ENCODE data around the gene INPP5D. TPM values are rescaled to one million over a fixed set of nuclear protein-coding genes. Genes with fewer than 3 reads are reported as not detected.

INPP5D gene
- total and polyA plus RNA-seq, 2 donors (not counting 1 experiment from before 2014, with no cell fraction given): 152 to 444 TPM

GRCh38 chr2:233252227-233252626 lies 192.1 kb downstream of the INPP5D start:
- Histone ChIP-seq H4K20me1 (ENCODE audit: control insufficient read depth, insufficient read depth, low read length, poor library complexity, severe bottlenecking) (peaks cover 42% of the 10 kb centered on the region), H3K36me3 (replicated peaks in 1 of 2; ENCODE audit: control extremely low read depth in 1 of 2, control insufficient read depth in 1 of 2, extremely low read depth in 1 of 2, insufficient read depth in 2 of 2, low read length in 1 of 2) (peaks cover 0 to 12% of the 10 kb centered on the region in 2 experiments), H3K9ac (ENCODE audit: low read length) (peak overlapping the region; percentile 86), H3K4me1 (ENCODE audit: control insufficient read depth in 2 of 2, insufficient read depth in 2 of 2, low read length in 2 of 2) (peaks cover 20 to 28% of the 10 kb centered on the region in 2 donors), H3K4me3 (ENCODE audit: control extremely low read depth in 1 of 5, extremely low read depth in 1 of 5, insufficient read depth in 1 of 5, low read depth in 2 of 5, low read length in 4 of 5) (peak overlapping the region; percentile 81 to 94 (median 93)), H3K9me3 (ENCODE audit: control extremely low read depth in 1 of 3, control insufficient read depth in 2 of 3, insufficient read depth in 1 of 3, low read length in 2 of 3) (no peaks in the 10 kb centered on the region), H2AFZ (ENCODE audit: insufficient read depth, low read depth, low read length, poor library complexity, severe bottlenecking) (peak overlapping the region; percentile 97), H3K27me3 (replicated peaks in 1 of 4; ENCODE audit: control extremely low read depth in 1 of 4, control insufficient read depth in 3 of 4, insufficient read depth in 4 of 4, low read length in 3 of 4) (no peaks in the 10 kb centered on the region), H3K27ac (ENCODE audit: low read length in 2 of 2) (peak overlapping the region in 1 of 2 donors; percentile 81), H3K79me2 (ENCODE audit: control insufficient read depth, insufficient read depth, low read length) (peaks cover 58% of the 10 kb centered on the region), H3K4me2 (replicated peaks; ENCODE audit: low read depth, low read length, poor library complexity, severe bottlenecking) (peak overlapping the region; percentile 81)
- CTCF ChIA-PET: interaction anchor here (1.1 to 2.9 kb wide), 8 partner anchors 12 to 493 kb away, joined by 3 to 15 read pairs (median 8); no protein-coding TSS in a partner anchor
- Mint-ChIP-seq H3K4me3 (peak overlapping the region; percentile 96), H3K9me3 (ENCODE audit: insufficient read depth) (no peaks in the 10 kb centered on the region), H3K27me3 (no peaks in the 10 kb centered on the region), H3K27ac (peak overlapping the region; percentile 86), H3K4me1 (peaks cover 50% of the 10 kb centered on the region)
- WGBS (ENCODE audit: insufficient coverage): 4% methylated on average over 12 of the region's 18 CpGs
- POLR2A ChIA-PET: no interaction called here
- ATAC-seq (ENCODE audit: low read depth) (no peak), DNase-seq (no peak)
- intact Hi-C loops (cut with micrococcal nuclease): loop anchor here (5.0 kb wide), 3 partner anchors 50 to 105 kb away; no protein-coding TSS in a partner anchor
- no peak for TF ChIP-seq CTCF (IDR thresholded peaks at IDR 0.05)
- TF ChIP-seq EZH2 (IDR thresholded peaks at IDR 0.05; ENCODE audit: borderline replicate concordance, insufficient read depth, low read depth, low read length, poor library complexity, severe bottlenecking): no peak

GRCh38 chr2:233255151-233255550 lies 195.0 kb downstream of the INPP5D start:
- Histone ChIP-seq H3K4me2 (replicated peaks; ENCODE audit: low read depth, low read length, poor library complexity, severe bottlenecking) (no peak overlapping the region), H3K79me2 (ENCODE audit: control insufficient read depth, insufficient read depth, low read length) (peaks cover 85% of the 10 kb centered on the region), H3K9me3 (ENCODE audit: control extremely low read depth in 1 of 3, control insufficient read depth in 2 of 3, insufficient read depth in 1 of 3, low read length in 2 of 3) (no peaks in the 10 kb centered on the region), H3K4me1 (ENCODE audit: control insufficient read depth in 2 of 2, insufficient read depth in 2 of 2, low read length in 2 of 2) (peaks cover 20 to 28% of the 10 kb centered on the region in 2 donors), H4K20me1 (ENCODE audit: control insufficient read depth, insufficient read depth, low read length, poor library complexity, severe bottlenecking) (peaks cover 62% of the 10 kb centered on the region), H3K36me3 (replicated peaks in 1 of 2; ENCODE audit: control extremely low read depth in 1 of 2, control insufficient read depth in 1 of 2, extremely low read depth in 1 of 2, insufficient read depth in 2 of 2, low read length in 1 of 2) (peaks cover 2 to 40% of the 10 kb centered on the region in 2 experiments), H2AFZ (ENCODE audit: insufficient read depth, low read depth, low read length, poor library complexity, severe bottlenecking) (no peak overlapping the region), H3K27me3 (replicated peaks in 1 of 4; ENCODE audit: control extremely low read depth in 1 of 4, control insufficient read depth in 3 of 4, insufficient read depth in 4 of 4, low read length in 3 of 4) (no peaks in the 10 kb centered on the region), H3K9ac (ENCODE audit: low read length) (no peak overlapping the region), H3K27ac (ENCODE audit: low read length in 2 of 2) (no peak overlapping the region), H3K4me3 (ENCODE audit: control extremely low read depth in 1 of 5, extremely low read depth in 1 of 5, insufficient read depth in 1 of 5, low read depth in 2 of 5, low read length in 4 of 5) (no peak overlapping the region)
- CTCF ChIA-PET: interaction anchor here (1.0 to 1.2 kb wide), 2 partner anchors 149 to 195 kb away, joined by 3 read pairs; partner anchors contain the start of gene INPP5D
- DNase-seq (no peak), ATAC-seq (ENCODE audit: low read depth) (no peak)
- peak overlapping the region; percentile 32 for H3K27ac Mint-ChIP-seq
- H3K9me3 Mint-ChIP-seq (ENCODE audit: insufficient read depth): no peaks in the 10 kb centered on the region
- POLR2A ChIA-PET: interaction anchor here (0.6 kb wide), 1 partner anchor 1031 kb away, joined by 6 read pairs; no protein-coding TSS in a partner anchor
- peaks cover 52% of the 10 kb centered on the region for H3K4me1 Mint-ChIP-seq
- peak overlapping the region; percentile 12 for H3K4me3 Mint-ChIP-seq
- 91% methylated on average over 7 of the region's 11 CpGs for WGBS (ENCODE audit: insufficient coverage)
- intact Hi-C loops (cut with micrococcal nuclease): no loop called here
- TF ChIP-seq CTCF (IDR thresholded peaks at IDR 0.05) (no peak), EZH2 (IDR thresholded peaks at IDR 0.05; ENCODE audit: borderline replicate concordance, insufficient read depth, low read depth, low read length, poor library complexity, severe bottlenecking) (no peak)
- no peaks in the 10 kb centered on the region for H3K27me3 Mint-ChIP-seq
